Pericardium fibroblast (primary cell): ENCODE data around the gene NCOA5. TPM values are rescaled to one million over a fixed set of nuclear protein-coding genes. Genes with fewer than 3 reads are reported as not detected.

Source experiments
- total RNA-seq: library from RNA; depleted of rRNA; stranded (reverse); fragments of >200 nt; gene quantifications from 2 replicates; pipeline ENCODE4 v1.2.3, GENCODE V29; 2015

The NCOA5 gene
- total RNA-seq = 15.6 and 17.6 TPM in 2 replicates

DNA sequence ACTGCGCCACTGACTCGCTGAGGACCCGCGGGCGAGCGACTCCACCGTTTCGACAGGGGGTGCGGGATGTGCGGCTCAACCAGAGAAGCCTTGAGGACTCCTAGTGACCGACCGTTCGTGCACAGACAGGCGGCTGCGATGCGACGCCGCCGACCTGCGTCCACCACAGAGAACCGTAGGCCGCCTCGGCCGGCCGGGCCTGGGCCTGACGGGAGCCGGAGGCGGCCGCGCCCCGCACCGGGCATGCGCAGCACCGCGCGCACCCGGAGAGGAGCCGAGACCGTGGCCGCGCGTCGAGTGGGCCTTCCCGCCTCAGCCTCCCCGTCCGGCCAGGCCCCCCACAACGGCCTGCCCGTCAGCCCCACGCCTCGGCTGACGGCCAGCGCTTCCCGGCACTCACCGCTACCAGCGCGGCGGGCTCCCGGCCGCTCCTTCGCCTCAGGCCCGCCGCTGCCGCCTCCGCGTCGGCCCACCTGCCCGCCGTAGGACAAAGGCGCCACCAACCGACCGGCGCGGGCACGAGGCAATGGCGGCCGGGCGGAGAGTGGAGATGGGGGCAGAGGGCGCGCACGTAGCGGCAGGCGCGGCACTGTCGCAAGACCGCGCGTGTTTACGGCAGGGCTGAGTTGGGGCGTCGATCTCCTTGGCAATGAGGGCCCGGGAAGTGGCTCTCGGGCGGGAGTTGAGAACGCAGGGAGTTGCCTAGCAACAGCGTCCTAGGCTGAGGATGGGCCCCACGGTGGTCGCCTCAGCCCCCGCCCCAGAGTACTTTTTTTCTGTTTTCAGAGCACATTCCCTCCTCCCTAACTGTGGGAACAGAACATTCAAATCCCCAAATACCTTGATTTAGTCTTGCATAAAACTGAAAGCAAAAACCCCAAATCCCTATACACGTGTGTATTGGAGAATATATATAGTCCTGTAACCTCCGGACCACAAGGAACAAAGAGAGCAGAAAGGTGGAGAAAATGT lies at the start of gene NCOA5:
Gene NCOA5, minus strand, starts transcription at position 546 of the 972 bp plus-strand sequence. CDS start 10,538 bp downstream, outside the sequence.

DNA sequence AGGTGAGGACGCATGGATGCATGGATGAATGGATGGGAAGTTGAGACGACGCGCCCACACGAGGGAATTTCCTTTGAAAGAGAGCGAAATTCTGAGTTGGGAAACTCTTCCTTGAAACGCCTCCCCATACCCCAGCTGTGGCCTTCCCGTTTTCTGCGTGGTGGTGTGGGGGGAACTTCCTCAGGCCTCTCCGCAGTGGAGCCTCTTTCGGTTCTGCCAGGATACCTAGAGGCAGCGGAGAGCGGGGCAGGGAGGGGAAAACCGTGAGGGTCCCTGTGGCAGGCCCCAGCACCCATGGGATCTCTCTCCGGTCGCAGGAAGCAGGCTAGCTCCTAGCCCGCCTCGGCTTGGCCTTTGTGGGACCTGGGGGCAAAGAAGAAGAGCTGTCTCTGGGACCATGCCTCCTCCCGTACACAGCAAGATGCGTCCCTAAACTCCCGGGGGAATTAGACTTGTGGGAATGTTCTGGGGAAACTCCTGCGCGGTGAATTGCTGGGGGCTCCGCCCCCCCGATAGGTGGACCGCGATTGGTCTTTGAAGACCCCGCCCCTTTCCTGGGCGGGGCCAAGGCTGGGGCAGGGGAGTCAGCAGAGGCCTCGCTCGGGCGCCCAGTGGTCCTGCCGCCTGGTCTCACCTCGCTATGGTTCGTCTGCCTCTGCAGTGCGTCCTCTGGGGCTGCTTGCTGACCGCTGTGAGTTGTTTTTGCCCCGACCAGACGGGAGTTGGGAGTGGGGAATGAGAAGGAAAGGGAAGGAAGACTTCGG lies 28.1 kb upstream of the NCOA5 start, which contains the start of gene CD40:
Gene CD40, plus strand, starts transcription at position 611 of the 764 bp plus-strand sequence. Its CDS starts 30 bp downstream, at position 641.

DNA sequence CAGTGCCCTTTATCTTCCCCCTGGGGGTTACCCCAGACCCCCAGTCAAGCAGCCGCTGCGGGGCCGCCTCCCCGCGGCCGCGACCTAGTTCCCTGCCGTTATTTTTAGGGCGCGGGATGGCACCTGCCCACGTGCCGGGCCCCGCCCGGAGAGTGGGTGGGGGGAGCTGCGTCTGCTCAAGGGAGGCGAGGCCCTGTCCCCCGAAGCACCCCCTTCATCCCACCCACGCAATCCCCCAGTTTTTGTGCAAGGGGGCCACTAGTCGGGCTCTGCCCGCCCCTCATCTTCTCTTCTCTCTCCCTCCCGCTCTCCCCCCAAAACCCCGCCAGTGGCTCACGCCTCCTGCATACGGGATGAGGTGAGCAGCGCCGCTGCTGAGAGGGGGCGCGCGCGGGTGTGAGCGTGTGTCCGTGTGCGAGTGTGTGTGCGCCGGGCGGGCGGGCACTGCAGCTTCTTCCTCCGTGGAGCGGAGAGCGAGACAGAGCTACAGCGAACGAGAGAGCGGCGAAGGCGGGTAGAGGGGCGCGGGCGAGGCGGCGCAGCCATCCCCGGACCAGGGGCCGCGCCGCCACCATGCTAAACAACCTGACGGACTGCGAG lies 60.9 kb downstream of the NCOA5 start, which contains the start of gene SLC12A5:
Gene SLC12A5, plus strand, starts transcription at position 444 of the 600 bp plus-strand sequence. Its CDS starts 130 bp downstream, at position 574.

Other genes starting within 250 kb of the NCOA5 start
- 31.3 and 31.7 TPM in 2 replicates for gene ACOT8, start 232.6 kb downstream of the NCOA5 start, total RNA-seq
- 2.1 and 3.9 TPM in 2 replicates for gene ZSWIM3, start 232.3 kb downstream of the NCOA5 start, total RNA-seq
- 10.2 and 10.3 TPM in 2 replicates for gene ZSWIM1, start 208.7 kb downstream of the NCOA5 start, total RNA-seq
- gene SPATA25, start 202.3 kb downstream of the NCOA5 start, total RNA-seq = 1.0 and 1.6 TPM in 2 replicates
- gene NEURL2, start 198.8 kb downstream of the NCOA5 start, total RNA-seq = 3.6 and 4.9 TPM in 2 replicates
- 130 and 166 TPM in 2 replicates for gene CTSA, start 198.6 kb downstream of the NCOA5 start, total RNA-seq
- gene PLTP, start 177.8 kb downstream of the NCOA5 start, total RNA-seq = 216 and 217 TPM in 2 replicates
- gene PCIF1, start 155.3 kb downstream of the NCOA5 start, total RNA-seq = 11.6 and 16.3 TPM in 2 replicates
- gene ZNF335, start 117.8 kb downstream of the NCOA5 start, total RNA-seq = 8.8 and 11.2 TPM in 2 replicates
- gene MMP9, start 81.1 kb downstream of the NCOA5 start, total RNA-seq = not detected in 2 replicates
- gene SLC12A5, start 60.7 kb downstream of the NCOA5 start, total RNA-seq = 0.51 TPM in 1 of 2 replicates, not detected in the other
- 3.3 and 9.2 TPM in 2 replicates for gene CD40, start 28.4 kb upstream of the NCOA5 start, total RNA-seq
- gene CDH22, start 218.5 kb upstream of the NCOA5 start, total RNA-seq = not detected in 2 replicates